Activated CD4-positive, alpha-beta T cell treated with anti-CD3 and anti-CD28 coated beads, Interleukin-2, amount 10 ng/mL, durations not matched to agents 7 days and 5 days (primary cell): Measurements from ENCODE around the gene TCEANC. TPM values are rescaled to one million over a fixed set of nuclear protein-coding genes. Genes with fewer than 3 reads are reported as not detected.
"Not testable (repeated sequence)": the region's sequence is repeated elsewhere in the genome, so short reads cannot be mapped to it uniquely, and the experiment has no call there.

Source experiments
- CTCF ChIA-PET: fragments of 350-600 bp; sonication (Branson Sonifier 250); formaldehyde crosslinking; loops from one replicate; lab custom pipeline; 2021; ENCODE audit warnings: antibody characterized with exemption; lab: Charles Lee
- POLR2A ChIA-PET: fragments of 350-600 bp; sonication (Branson Sonifier 250); formaldehyde crosslinking; loops from one replicate; lab custom pipeline; 2021; ENCODE audit warnings: antibody characterized with exemption; lab: Charles Lee
- DNase-seq: peaks from one replicate; pipeline ENCODE4 v3.0.0-alpha.2; 2020
- H3K27ac Mint-ChIP-seq: one replicate; pipeline ENCODE4 v1.8.0; 2021; ENCODE audit warnings: mild to moderate bottlenecking, moderate library complexity, mixed read lengths
- H3K27me3 Mint-ChIP-seq: one replicate; pipeline ENCODE4 v1.8.0; 2021; ENCODE audit warnings: mixed read lengths
- H3K36me3 Mint-ChIP-seq: one replicate; pipeline ENCODE4 v1.8.0; 2021; ENCODE audit warnings: low read depth, mixed read lengths
- H3K4me1 Mint-ChIP-seq: one replicate; pipeline ENCODE4 v1.8.0; 2021; ENCODE audit warnings: mixed read lengths
- H3K4me3 Mint-ChIP-seq: one replicate; pipeline ENCODE4 v1.8.0; 2021; ENCODE audit warnings: mild to moderate bottlenecking, moderate library complexity, mixed read lengths
- H3K9me3 Mint-ChIP-seq: one replicate; pipeline ENCODE4 v1.8.0; 2021; ENCODE audit warnings: mixed read lengths
- total RNA-seq, 2 experiments: library from RNA; stranded (reverse); gene quantifications; one replicate each; pipeline ENCODE4 v1.2.3, GENCODE V29; 2021

TCEANC gene
- total RNA-seq, 2 experiments from 2014 or later: 6.9 to 8.3 TPM

- POLR2A ChIA-PET: no interaction called here
- H3K27ac Mint-ChIP-seq: peak overlapping the region; percentile 54
- H3K4me1 Mint-ChIP-seq: peaks cover 15% of the 10 kb centered on the region
- CTCF ChIA-PET: interaction anchor here (0.6 to 1.4 kb wide), 3 partner anchors 20 to 91 kb away, joined by 3 read pairs; no protein-coding TSS in a partner anchor
- H3K36me3 Mint-ChIP-seq: peaks cover 38% of the 10 kb centered on the region
- no peak for DNase-seq
- no peaks in the 10 kb centered on the region for H3K27me3 Mint-ChIP-seq
- no peaks in the 10 kb centered on the region for H3K9me3 Mint-ChIP-seq
- H3K4me3 Mint-ChIP-seq: no peak overlapping the region
Observed at GRCh38 chrX:13662355-13662791, 9.4 kb downstream of the TCEANC start.

GRCh38 chrX:13664020-13664419 is 11.1 kb downstream of the TCEANC start:
- H3K4me3 Mint-ChIP-seq: no peak overlapping the region
- DNase-seq: no peak
- peaks cover 7% of the 10 kb centered on the region for H3K4me1 Mint-ChIP-seq
- ChIA-PET POLR2A (no interaction called here), CTCF (no interaction called here)
- H3K9me3 Mint-ChIP-seq: no peaks in the 10 kb centered on the region
- peaks cover 34% of the 10 kb centered on the region for H3K36me3 Mint-ChIP-seq
- no peak overlapping the region for H3K27ac Mint-ChIP-seq
- H3K27me3 Mint-ChIP-seq: no peaks in the 10 kb centered on the region

- H3K36me3 Mint-ChIP-seq: peaks cover 34% of the 10 kb centered on the region
- ChIA-PET POLR2A (no interaction called here), CTCF (interaction anchor here (1.0 kb wide), 1 partner anchor 360 kb away, joined by 3 read pairs; no protein-coding TSS in a partner anchor)
- no peaks in the 10 kb centered on the region for H3K27me3 Mint-ChIP-seq
- H3K4me3 Mint-ChIP-seq: no peak overlapping the region
- no peak for DNase-seq
- H3K27ac Mint-ChIP-seq: no peak overlapping the region
- no peaks in the 10 kb centered on the region for H3K9me3 Mint-ChIP-seq
- H3K4me1 Mint-ChIP-seq: peaks cover 10% of the 10 kb centered on the region
Observed at GRCh38 chrX:13666836-13667235, 13.9 kb downstream of the TCEANC start.

- H3K36me3 Mint-ChIP-seq: peaks cover 31% of the 10 kb centered on the region
- no peak overlapping the region for H3K27ac Mint-ChIP-seq
- POLR2A ChIA-PET: no interaction called here
- CTCF ChIA-PET: no interaction called here
- H3K4me1 Mint-ChIP-seq: peaks cover 7% of the 10 kb centered on the region
- H3K4me3 Mint-ChIP-seq: no peak overlapping the region
- no peaks in the 10 kb centered on the region for H3K27me3 Mint-ChIP-seq
- no peaks in the 10 kb centered on the region for H3K9me3 Mint-ChIP-seq
- no peak for DNase-seq
Observed at GRCh38 chrX:13667919-13668318, 15.0 kb downstream of the TCEANC start.

- no peaks in the 10 kb centered on the region for H3K27me3 Mint-ChIP-seq
- peak overlapping the region; percentile 74 for H3K27ac Mint-ChIP-seq
- CTCF ChIA-PET: interaction anchor here (0.6 to 1.4 kb wide), 2 partner anchors 9 to 67 kb away, joined by 3 to 4 read pairs; no protein-coding TSS in a partner anchor
- POLR2A ChIA-PET: no interaction called here
- no peaks in the 10 kb centered on the region for H3K9me3 Mint-ChIP-seq
- no peak overlapping the region for H3K4me3 Mint-ChIP-seq
- peaks cover 7% of the 10 kb centered on the region for H3K4me1 Mint-ChIP-seq
- peaks cover 19% of the 10 kb centered on the region for H3K36me3 Mint-ChIP-seq
- no peak for DNase-seq
Observed at GRCh38 chrX:13669246-13669737, 16.4 kb downstream of the TCEANC start.

GRCh38 chrX:13669755-13670154 is 16.8 kb downstream of the TCEANC start:
- H3K27me3 Mint-ChIP-seq, DNase-seq, POLR2A ChIA-PET, H3K9me3 Mint-ChIP-seq, H3K4me1 Mint-ChIP-seq, H3K4me3 Mint-ChIP-seq: not testable (repeated sequence)
- CTCF ChIA-PET: interaction anchor here (1.4 kb wide), 1 partner anchor 66 kb away, joined by 4 read pairs; no protein-coding TSS in a partner anchor
- H3K36me3 Mint-ChIP-seq: peaks cover 17% of the 10 kb centered on the region
- H3K27ac Mint-ChIP-seq: peak overlapping the region; percentile 74

- Mint-ChIP-seq H3K9me3 (no peaks in the 10 kb centered on the region), H3K27me3 (no peaks in the 10 kb centered on the region), H3K4me1 (peaks cover 7% of the 10 kb centered on the region), H3K36me3 (peaks cover 14% of the 10 kb centered on the region), H3K27ac (no peak overlapping the region), H3K4me3 (no peak overlapping the region)
- CTCF ChIA-PET: no interaction called here
- no peak for DNase-seq
- POLR2A ChIA-PET: no interaction called here
Observed at GRCh38 chrX:13670197-13670596, 17.3 kb downstream of the TCEANC start.

- Mint-ChIP-seq H3K36me3 (peaks cover 10% of the 10 kb centered on the region), H3K9me3 (no peaks in the 10 kb centered on the region), H3K4me1 (peaks cover 5% of the 10 kb centered on the region), H3K27ac (no peak overlapping the region), H3K4me3 (no peak overlapping the region), H3K27me3 (no peaks in the 10 kb centered on the region)
- CTCF ChIA-PET: no interaction called here
- POLR2A ChIA-PET: no interaction called here
- no peak for DNase-seq
Observed at GRCh38 chrX:13673016-13673415, 20.1 kb downstream of the TCEANC start.

GRCh38 chrX:13676885-13677284 is 23.9 kb downstream of the TCEANC start:
- DNase-seq: no peak
- CTCF ChIA-PET: no interaction called here
- POLR2A ChIA-PET: no interaction called here
- Mint-ChIP-seq H3K27me3 (no peaks in the 10 kb centered on the region), H3K4me3 (no peak overlapping the region), H3K36me3 (peaks cover 3% of the 10 kb centered on the region), H3K4me1 (no peaks in the 10 kb centered on the region), H3K9me3 (no peaks in the 10 kb centered on the region), H3K27ac (no peak overlapping the region)

- H3K4me1 Mint-ChIP-seq, POLR2A ChIA-PET, CTCF ChIA-PET, H3K27me3 Mint-ChIP-seq, H3K36me3 Mint-ChIP-seq, H3K4me3 Mint-ChIP-seq, H3K9me3 Mint-ChIP-seq, DNase-seq, H3K27ac Mint-ChIP-seq: not testable (repeated sequence)
Observed at GRCh38 chrX:13679700-13680099, 26.8 kb downstream of the TCEANC start.

- POLR2A ChIA-PET: no interaction called here
- no peaks in the 10 kb centered on the region for H3K4me1 Mint-ChIP-seq
- DNase-seq: no peak
- no peak overlapping the region for H3K27ac Mint-ChIP-seq
- CTCF ChIA-PET: no interaction called here
- no peak overlapping the region for H3K4me3 Mint-ChIP-seq
- no peaks in the 10 kb centered on the region for H3K27me3 Mint-ChIP-seq
- no peaks in the 10 kb centered on the region for H3K9me3 Mint-ChIP-seq
- H3K36me3 Mint-ChIP-seq: peaks cover 3% of the 10 kb centered on the region
Observed at GRCh38 chrX:13681595-13681994, 28.7 kb downstream of the TCEANC start.

- ChIA-PET POLR2A (no interaction called here), CTCF (no interaction called here)
- H3K9me3 Mint-ChIP-seq: no peaks in the 10 kb centered on the region
- H3K27ac Mint-ChIP-seq: no peak overlapping the region
- DNase-seq: no peak
- H3K36me3 Mint-ChIP-seq: peaks cover under 1% of the 10 kb centered on the region
- peaks cover 10% of the 10 kb centered on the region for H3K4me1 Mint-ChIP-seq
- no peak overlapping the region for H3K4me3 Mint-ChIP-seq
- H3K27me3 Mint-ChIP-seq: no peaks in the 10 kb centered on the region
Observed at GRCh38 chrX:13684361-13684760, 31.4 kb downstream of the TCEANC start.

GRCh38 chrX:13685126-13685763 is 32.3 kb downstream of the TCEANC start:
- CTCF ChIA-PET: no interaction called here
- Mint-ChIP-seq H3K9me3 (no peaks in the 10 kb centered on the region), H3K36me3 (no peaks in the 10 kb centered on the region), H3K4me1 (peaks cover 14% of the 10 kb centered on the region), H3K4me3 (no peak overlapping the region), H3K27me3 (no peaks in the 10 kb centered on the region), H3K27ac (no peak overlapping the region)
- no peak for DNase-seq
- POLR2A ChIA-PET: no interaction called here
